Fibroblast of lung (primary cell): ENCODE data around the gene PPP1R14B.

Experiments
- CTCF ChIP-seq, 2 donors: IDR thresholded peaks in 1 of 2; conservative IDR thresholded peaks in 1 of 2; 1 replicate in 1 of 2; 2 replicates in 1 of 2; pipeline ENCODE4 v1.5.1; 2011 to 2012; ENCODE audit warnings: low read length in 2 of 2, control low read depth in 1 of 2, inconsistent platforms in 1 of 2, low read depth in 1 of 2, mild to moderate bottlenecking in 1 of 2
- EZH2 ChIP-seq: IDR thresholded peaks from 2 replicates; pipeline ENCODE4 v1.5.1; 2012; ENCODE audit warnings: low read length, control low read depth, mild to moderate bottlenecking; ENCODE audit errors: missing control alignments

DNA sequence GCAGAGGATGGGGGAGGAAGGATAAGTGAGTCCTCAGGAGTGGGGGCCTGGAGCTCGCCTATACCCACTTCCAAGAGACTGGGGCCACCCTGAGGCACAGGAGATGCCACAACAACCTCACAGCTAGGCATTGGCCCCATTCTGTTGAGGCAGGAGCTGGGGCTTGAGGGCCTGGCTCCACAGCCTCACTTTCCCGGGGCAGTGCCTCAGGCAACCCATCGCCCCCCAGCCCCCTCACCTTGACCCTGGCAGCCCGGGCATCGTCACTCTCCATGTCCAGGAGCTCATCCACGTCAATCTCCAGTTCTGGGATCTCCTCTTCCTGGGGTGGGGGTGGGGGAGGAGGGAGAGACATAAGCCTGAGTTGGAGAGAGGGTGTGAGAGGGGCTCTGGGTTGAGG is 1.8 kb downstream of the PPP1R14B start:
- TF ChIP-seq CTCF (conservative IDR thresholded peaks at IDR 0.05 in 1 of 2, IDR thresholded peaks at IDR 0.05 in 1 of 2; ENCODE audit: low read depth in 1 of 2, low read length in 2 of 2) (no peak), EZH2 (no peak)
